Stimulated activated naive CD8-positive, alpha-beta T cell treated with anti-CD3 and anti-CD28 coated beads, Interleukin-15, Interleukin-2, amounts not matched to agents 100 ng/mL and 50 ng/mL, for 24 hours (primary cell): ENCODE measurements around the gene AKAP13.

Source experiments
- H3K27ac Mint-ChIP-seq: one replicate; pipeline ENCODE4 v1.8.0; 2021; ENCODE audit warnings: mild to moderate bottlenecking, mixed read lengths
- H3K27me3 Mint-ChIP-seq: one replicate; pipeline ENCODE4 v1.8.0; 2021; ENCODE audit warnings: mixed read lengths
- H3K36me3 Mint-ChIP-seq: one replicate; pipeline ENCODE4 v1.8.0; 2021; ENCODE audit warnings: low read depth, mixed read lengths
- H3K4me1 Mint-ChIP-seq: one replicate; pipeline ENCODE4 v1.8.0; 2021; ENCODE audit warnings: low read depth, mixed read lengths
- H3K4me3 Mint-ChIP-seq: one replicate; pipeline ENCODE4 v1.8.0; 2021; ENCODE audit warnings: mild to moderate bottlenecking, mixed read lengths
- H3K9me3 Mint-ChIP-seq: one replicate; pipeline ENCODE4 v1.8.0; 2021; ENCODE audit warnings: mixed read lengths

Gene AKAP13

GRCh38 chr15:85753261-85753660, 372.9 kb downstream of the AKAP13 start:
- no peak overlapping the region for H3K27ac Mint-ChIP-seq
- no peaks in the 10 kb centered on the region for H3K9me3 Mint-ChIP-seq
- H3K36me3 Mint-ChIP-seq: no peaks in the 10 kb centered on the region
- H3K4me1 Mint-ChIP-seq: peaks cover 18% of the 10 kb centered on the region
- no peaks in the 10 kb centered on the region for H3K27me3 Mint-ChIP-seq
- H3K4me3 Mint-ChIP-seq: no peak overlapping the region

GRCh38 chr15:85753791-85754452, 373.5 kb downstream of the AKAP13 start:
- peaks cover 18% of the 10 kb centered on the region for H3K4me1 Mint-ChIP-seq

DNA sequence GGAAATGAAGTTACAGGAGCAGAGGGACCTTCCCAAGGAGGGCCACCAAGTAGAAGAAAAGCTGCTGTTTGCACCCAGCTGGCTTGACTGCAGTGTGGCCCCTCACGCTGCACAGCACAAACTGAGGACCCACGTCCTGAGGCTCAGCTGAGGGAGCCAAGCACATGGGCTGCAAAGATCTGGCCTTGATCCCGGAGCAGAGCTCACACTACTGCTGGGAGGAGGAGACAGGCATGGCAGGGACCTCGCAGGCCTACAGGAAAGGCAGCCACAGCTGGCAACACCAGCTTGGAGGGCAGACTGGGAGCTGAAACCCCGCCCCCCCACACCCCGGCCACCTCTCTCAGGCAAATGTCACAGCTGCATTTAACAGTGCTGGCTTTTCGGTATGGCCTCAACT, 374.6 kb downstream of the AKAP13 start:
- Mint-ChIP-seq H3K9me3 (no peaks in the 10 kb centered on the region), H3K27ac (no peak overlapping the region), H3K4me1 (peaks cover 18% of the 10 kb centered on the region), H3K4me3 (no peak overlapping the region), H3K36me3 (no peaks in the 10 kb centered on the region), H3K27me3 (no peaks in the 10 kb centered on the region)

More at GRCh38 chr15:85753791-85754452, 373.5 kb downstream of the AKAP13 start:
- Mint-ChIP-seq H3K4me3 (no peak overlapping the region), H3K9me3 (no peaks in the 10 kb centered on the region), H3K27me3 (no peaks in the 10 kb centered on the region), H3K27ac (no peak overlapping the region), H3K36me3 (no peaks in the 10 kb centered on the region)

- no peak overlapping the region for H3K4me3 Mint-ChIP-seq
- H3K9me3 Mint-ChIP-seq: no peaks in the 10 kb centered on the region
- H3K27ac Mint-ChIP-seq: no peak overlapping the region
- H3K27me3 Mint-ChIP-seq: no peaks in the 10 kb centered on the region
- H3K4me1 Mint-ChIP-seq: peaks cover 18% of the 10 kb centered on the region
- no peaks in the 10 kb centered on the region for H3K36me3 Mint-ChIP-seq
Observed at GRCh38 chr15:85755471-85755870, 375.1 kb downstream of the AKAP13 start.

GRCh38 chr15:85755942-85756341, 375.5 kb downstream of the AKAP13 start:
- Mint-ChIP-seq H3K27ac (no peak overlapping the region), H3K36me3 (no peaks in the 10 kb centered on the region), H3K4me3 (no peak overlapping the region), H3K27me3 (no peaks in the 10 kb centered on the region), H3K4me1 (peaks cover 15% of the 10 kb centered on the region), H3K9me3 (no peaks in the 10 kb centered on the region)

- Mint-ChIP-seq H3K4me3 (no peak overlapping the region), H3K4me1 (peaks cover 9% of the 10 kb centered on the region), H3K36me3 (no peaks in the 10 kb centered on the region), H3K9me3 (no peaks in the 10 kb centered on the region), H3K27ac (no peak overlapping the region), H3K27me3 (no peaks in the 10 kb centered on the region)
Observed at GRCh38 chr15:85756411-85757072, 376.1 kb downstream of the AKAP13 start.

GRCh38 chr15:85757073-85757938, 376.9 kb downstream of the AKAP13 start:
- H3K4me1 Mint-ChIP-seq: peaks cover 4% of the 10 kb centered on the region
- H3K36me3 Mint-ChIP-seq: no peaks in the 10 kb centered on the region
- no peak overlapping the region for H3K4me3 Mint-ChIP-seq
- no peak overlapping the region for H3K27ac Mint-ChIP-seq
- H3K9me3 Mint-ChIP-seq: no peaks in the 10 kb centered on the region
- no peaks in the 10 kb centered on the region for H3K27me3 Mint-ChIP-seq

DNA sequence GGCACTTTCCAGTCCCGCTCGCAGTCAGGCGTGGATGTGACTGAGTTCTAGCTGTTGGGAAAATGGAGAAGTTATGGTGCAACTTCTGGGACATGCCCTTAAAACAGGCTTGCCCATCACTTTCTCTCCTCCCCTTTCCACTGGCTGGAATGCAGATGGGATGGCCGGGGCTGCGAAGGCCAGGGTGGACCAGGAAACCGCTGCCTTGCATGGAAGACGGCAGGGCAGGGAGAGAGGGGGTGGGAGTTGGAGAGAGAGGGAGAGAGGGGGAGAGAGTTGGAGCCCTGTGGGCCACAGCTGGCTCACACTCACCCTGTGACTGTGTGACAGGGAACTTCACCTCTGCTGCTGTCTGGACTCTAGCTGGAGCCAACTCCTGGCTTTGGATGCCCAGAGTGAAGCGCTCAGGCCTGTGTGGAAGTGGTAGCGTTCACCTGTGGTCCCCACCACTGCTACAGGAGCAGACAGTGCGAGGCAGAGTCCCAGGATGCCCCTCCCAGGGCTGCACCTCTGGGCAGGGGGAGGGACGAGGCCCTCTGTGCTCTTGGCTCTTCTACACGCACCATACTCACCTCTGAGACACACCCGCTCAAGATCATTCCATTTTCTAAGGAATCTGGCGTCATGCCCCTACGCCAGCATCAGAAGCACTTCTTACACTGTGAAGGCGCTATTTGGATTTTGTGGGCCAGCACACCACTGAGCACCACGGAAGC, 377.7 kb downstream of the AKAP13 start:
- H3K27ac Mint-ChIP-seq: no peak overlapping the region
- no peak overlapping the region for H3K4me3 Mint-ChIP-seq
- H3K9me3 Mint-ChIP-seq: no peaks in the 10 kb centered on the region

DNA sequence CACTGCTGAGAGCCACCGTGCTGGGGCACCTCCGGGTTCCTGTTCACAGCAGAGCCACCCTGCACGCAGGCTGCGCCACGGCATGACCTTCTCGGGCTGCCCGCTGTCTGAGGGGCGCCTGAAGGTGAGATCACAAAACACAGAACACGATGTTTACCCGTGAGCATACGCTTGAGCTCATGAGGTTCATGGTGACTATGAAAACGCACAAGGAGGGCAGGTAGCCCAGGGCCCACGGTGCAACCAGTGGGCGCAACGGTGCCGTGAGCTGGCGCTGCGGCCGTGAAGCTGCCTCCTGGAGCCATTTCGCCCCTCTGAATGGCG, 378.2 kb downstream of the AKAP13 start:
- no peaks in the 10 kb centered on the region for H3K36me3 Mint-ChIP-seq
- H3K4me3 Mint-ChIP-seq: no peak overlapping the region
- no peaks in the 10 kb centered on the region for H3K4me1 Mint-ChIP-seq
- H3K27ac Mint-ChIP-seq: no peak overlapping the region
- H3K27me3 Mint-ChIP-seq: no peaks in the 10 kb centered on the region
- H3K9me3 Mint-ChIP-seq: no peaks in the 10 kb centered on the region

More for the DNA sequence above, 377.7 kb downstream of the AKAP13 start:
- no peaks in the 10 kb centered on the region for H3K36me3 Mint-ChIP-seq
- no peaks in the 10 kb centered on the region for H3K27me3 Mint-ChIP-seq
- H3K4me1 Mint-ChIP-seq: no peaks in the 10 kb centered on the region

GRCh38 chr15:85759376-85759775, 379.0 kb downstream of the AKAP13 start:
- H3K36me3 Mint-ChIP-seq: no peaks in the 10 kb centered on the region

GRCh38 chr15:85760049-85760448, 379.6 kb downstream of the AKAP13 start:
- Mint-ChIP-seq H3K4me3 (no peak overlapping the region), H3K4me1 (no peaks in the 10 kb centered on the region), H3K36me3 (no peaks in the 10 kb centered on the region), H3K9me3 (no peaks in the 10 kb centered on the region), H3K27ac (no peak overlapping the region), H3K27me3 (no peaks in the 10 kb centered on the region)

More at GRCh38 chr15:85759376-85759775, 379.0 kb downstream of the AKAP13 start:
- Mint-ChIP-seq H3K4me3 (no peak overlapping the region), H3K4me1 (no peaks in the 10 kb centered on the region), H3K9me3 (no peaks in the 10 kb centered on the region), H3K27me3 (no peaks in the 10 kb centered on the region), H3K27ac (no peak overlapping the region)

DNA sequence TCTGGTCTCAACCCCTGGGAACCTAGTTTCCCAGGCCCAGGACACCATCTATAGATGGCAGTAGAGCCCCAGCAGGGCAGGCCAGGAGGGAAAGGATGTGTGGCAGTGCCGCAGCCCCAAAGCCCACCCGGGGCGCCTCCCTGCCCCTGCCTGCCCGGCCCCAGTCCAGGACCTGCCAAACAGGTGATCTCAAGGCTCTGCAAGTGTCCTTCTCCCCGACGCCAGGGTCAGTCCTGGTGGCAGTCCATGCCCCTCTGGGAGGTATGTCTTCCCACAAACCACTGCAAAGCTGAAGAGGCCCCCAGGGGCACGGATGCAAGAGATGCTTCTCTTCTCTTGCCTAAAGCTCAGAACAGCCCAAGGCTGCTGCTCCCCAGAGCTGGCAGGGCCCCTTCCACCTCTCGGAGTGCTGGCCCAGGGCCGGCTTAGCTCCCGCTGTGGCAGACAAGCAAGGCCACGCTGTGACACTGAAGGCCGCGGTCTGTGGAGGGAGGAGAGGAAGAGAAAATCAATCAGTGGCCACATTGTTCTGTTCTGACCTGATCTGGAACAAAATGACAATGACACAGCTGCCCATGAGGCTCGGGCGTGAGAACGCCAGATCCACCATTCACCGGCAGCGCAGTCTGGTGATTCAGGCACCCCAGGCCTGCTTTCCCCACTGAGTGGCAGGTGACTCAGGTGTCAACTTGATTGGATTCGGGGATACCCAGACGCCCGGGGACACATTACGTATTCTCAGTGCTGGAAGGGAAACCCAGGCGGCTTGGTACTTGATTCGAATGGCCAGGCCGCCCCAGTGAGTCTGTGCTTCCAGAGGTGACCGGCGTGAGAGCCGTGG, 380.3 kb downstream of the AKAP13 start:
- Mint-ChIP-seq H3K36me3 (no peaks in the 10 kb centered on the region), H3K9me3 (no peaks in the 10 kb centered on the region), H3K27me3 (no peaks in the 10 kb centered on the region), H3K4me1 (no peaks in the 10 kb centered on the region), H3K27ac (no peak overlapping the region), H3K4me3 (no peak overlapping the region)

DNA sequence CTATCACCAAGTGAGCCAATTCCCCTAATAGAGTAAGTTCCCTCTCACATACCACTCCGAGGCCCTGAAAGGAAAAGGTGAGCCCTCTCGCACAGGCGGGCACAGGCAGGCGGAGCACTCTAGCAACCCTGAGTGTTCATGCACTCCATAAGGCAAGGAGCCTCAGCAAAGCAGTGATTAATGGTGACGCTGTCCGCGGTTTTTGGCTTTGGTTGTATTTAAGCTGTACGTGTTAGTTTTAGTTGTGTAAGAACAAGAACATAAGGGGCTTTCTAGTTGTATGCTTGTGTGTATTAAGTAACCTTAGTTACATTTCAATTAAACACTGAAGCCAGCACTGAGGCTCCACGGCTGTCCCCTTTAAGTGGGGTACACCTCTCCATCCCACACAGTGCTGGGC, 381.2 kb downstream of the AKAP13 start:
- Mint-ChIP-seq H3K4me3 (no peak overlapping the region), H3K27me3 (no peaks in the 10 kb centered on the region), H3K27ac (no peak overlapping the region), H3K36me3 (no peaks in the 10 kb centered on the region), H3K4me1 (no peaks in the 10 kb centered on the region), H3K9me3 (no peaks in the 10 kb centered on the region)
